NCI-H82 (cell line): ENCODE data around the gene CRIP1.

Experiments used
- DNase-seq: peaks from one replicate; lab custom pipeline; 2025; lab: John Stamatoyannopoulos, UW

Gene CRIP1

DNA sequence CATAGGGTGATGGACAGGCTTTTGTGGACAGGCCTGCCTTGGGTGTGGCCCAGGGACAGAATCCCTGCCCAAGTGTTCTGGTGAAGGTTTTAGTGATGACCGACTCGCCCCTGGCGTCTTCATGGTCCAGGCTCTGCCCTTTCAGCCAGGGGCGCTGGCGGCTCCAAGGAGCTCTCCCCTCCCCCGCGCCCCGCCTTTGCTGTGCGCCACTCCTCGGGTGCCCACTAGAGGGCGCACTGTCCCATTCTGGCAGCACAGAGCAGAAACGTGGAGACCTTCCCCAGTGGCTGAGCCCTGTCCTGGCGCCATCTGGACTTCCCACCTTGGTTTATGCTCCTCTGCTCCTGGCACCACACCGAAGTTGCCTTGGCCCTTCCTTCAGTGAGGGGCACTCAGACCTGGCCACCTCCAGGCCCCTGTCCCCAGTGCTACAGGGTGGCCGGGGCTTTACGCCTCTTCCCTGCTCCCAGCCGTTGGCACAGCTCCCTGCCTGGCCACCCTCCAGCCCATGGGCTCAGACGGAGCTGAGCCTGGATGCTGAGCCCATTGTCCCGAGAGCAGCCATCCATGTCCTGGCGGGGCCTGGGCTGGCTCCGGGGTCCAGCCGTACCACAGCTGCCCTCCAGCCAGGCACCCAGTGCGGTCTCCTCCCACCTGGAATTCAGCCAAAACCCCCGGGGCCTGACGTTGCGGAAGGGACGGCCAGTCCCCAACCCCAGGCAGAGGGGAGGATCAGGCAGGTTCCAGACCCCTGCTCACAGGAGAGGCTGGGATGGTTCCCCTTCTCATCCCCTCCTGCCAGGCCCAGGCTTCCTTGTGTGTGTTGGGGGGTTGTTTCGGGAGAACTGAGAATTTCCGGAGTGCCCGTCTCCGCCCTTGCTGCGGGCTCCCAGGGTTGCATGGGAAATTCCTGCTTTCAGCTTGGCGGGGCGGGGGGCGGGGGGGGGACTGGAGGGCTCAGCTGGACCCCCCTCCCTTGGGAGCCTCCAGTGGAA is 5.6 kb upstream of the CRIP1 start:
- DNase-seq = peak; percentile 86

DNA sequence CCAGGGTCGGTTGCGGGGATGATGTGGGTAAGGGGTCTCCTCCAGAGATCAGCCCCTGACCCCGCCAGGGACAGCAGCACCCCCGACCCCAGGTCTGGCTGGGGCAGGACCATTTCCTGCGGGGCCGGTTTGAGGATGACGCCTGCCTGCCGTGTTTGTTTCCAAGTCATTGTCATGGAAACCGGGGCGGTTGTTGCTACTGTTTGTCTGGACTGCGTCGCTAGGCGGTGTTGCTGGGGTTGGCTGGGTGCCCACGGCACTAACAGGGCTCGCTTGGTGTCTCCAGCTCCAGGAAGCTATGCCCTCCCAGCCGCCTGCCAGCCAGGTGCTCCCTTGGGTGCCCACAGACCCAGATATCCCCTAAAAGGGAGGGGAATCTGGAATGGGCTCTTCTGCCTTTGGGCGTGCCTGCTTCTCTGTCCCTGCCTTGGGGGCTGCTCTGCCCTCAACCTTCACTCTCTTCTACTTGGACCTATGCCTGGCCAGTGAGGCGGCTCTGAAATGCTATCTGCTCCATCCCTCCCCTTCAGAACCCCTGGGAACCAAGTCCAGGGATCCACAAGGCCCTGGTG is 4.7 kb upstream of the CRIP1 start:
- DNase-seq = peak; percentile 51

DNA sequence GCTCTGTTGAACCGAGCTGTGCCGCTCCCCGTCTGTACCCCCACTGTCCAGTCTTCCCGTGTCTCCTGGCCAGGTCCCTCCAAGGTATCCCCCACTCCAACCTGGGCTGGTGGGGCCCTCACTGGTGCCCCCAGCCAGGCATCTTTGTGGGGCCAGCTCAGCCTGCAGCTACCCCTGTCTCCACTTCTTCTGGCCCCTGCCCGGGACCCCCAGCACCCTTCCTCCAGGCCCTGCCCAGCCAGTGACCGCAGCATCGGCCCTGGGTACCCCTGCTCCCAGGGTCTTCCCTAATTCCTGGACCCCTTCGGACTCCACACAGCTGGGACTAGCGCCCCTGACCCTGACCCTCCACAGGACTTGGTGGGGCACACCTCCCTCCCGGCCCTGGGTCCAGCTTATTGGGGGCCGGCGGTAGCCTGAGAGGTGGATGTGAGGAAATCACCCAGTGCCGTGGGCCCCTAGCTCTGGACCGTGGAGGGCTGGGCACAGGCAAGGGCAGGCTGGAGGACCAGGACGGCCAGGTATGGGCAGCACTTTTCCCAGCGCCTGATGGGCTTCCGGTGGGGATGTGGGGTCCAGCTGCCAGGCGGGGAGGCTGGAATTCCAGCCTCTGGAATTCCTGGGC is 4.1 kb upstream of the CRIP1 start:
- no peak for DNase-seq

DNA sequence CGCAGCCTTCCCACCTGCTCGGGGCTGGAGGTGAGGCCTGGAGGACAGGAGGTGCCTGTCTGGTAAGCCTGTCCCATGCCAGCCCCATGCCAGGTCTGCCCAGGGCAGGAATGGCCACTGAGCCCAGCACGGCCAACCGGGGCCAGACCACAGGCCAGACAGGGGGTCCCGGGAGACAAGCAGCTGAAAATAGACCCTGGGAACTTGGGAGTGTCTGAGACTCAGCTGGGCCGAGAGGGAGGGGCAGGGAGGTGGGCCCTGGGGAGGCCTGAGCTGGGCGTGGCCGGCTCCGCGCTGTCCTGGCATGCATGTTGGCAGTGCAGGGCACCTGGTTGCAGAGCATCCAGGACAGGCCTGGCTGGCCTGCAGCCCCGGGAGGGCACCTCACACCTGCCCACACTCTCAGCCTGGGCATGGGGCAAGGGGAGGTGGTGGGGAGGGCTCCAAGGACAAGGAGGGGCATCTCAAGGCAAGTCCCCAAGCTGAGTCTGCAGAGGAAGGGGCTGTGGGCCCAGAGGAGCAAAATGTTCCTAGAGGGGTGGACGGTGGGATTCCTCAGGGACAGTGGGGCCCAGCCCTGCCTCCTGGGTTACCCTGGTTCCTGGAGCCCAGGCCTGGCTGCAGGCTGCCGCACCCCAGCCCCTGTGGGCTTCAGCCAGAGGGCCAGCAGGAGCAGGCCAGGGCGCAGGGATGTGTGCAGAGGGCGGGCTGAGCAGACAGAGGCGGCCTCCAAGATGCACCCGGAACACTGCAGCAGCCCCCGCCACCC is 3.2 kb upstream of the CRIP1 start:
- no peak for DNase-seq

DNA sequence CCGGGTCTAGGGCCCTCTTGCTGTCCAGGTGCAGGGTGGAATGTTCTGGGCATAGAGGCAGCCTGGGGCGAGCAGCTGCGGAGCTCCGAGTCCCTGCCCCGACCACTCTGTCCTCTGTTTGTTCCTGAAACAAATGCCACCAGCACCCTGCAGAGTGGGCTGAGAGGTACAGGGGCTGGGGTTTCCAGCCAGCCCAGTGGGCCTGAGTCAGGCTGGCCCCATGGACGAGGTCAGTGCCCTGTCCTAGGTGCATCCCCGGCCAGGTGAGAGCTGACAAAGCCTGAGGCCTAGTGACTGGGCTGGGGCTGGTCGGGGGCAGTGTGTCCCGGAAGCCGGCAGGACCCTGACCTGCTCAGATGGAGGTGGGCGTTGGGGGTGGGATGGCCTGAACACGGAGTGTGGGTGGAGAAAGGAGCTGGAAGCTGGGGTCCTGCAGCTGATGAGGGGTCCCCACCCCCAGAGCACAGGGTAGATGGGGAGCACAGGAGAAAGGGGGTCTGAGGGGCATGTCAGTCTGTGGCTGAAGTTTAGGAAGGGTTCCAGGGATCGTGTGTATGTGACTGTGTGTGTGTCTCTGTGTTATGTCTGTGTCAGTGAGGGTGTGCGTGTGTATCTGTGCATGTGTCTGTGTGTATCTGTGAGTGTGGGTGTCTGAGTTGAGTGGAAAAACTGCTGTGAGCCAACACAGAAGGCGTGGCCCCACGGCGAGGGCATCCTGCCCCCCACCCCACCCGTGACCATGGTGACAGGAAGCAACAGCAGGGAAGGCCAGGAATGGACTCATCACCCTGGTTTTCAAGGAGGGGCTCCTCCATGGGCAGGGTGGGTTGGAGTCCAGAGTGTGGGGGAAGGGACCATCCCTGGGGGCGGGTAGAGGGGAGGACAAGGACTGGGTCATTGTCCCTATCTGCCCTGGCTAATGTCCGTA is 2.4 kb upstream of the CRIP1 start:
- no peak for DNase-seq

DNA sequence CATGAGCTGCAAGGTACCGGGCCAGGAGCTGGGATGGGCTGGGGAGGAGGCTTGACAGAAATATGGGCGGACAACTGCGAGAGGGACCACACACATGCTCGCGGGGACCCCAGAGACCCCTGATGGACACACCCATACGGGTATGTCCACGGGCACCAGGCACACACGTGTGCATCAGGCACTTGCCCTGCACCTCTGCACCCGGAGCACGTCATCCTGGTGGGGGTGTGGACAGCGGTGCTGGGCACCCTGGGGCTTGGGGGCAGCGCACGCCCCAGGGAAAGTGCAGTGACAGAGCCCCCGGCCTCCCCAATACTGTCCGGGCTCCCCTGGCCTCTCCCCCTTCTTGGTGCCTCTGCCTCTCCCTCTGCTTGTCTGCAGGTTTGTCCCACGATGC is 1.7 kb upstream of the CRIP1 start:
- DNase-seq = no peak

DNA sequence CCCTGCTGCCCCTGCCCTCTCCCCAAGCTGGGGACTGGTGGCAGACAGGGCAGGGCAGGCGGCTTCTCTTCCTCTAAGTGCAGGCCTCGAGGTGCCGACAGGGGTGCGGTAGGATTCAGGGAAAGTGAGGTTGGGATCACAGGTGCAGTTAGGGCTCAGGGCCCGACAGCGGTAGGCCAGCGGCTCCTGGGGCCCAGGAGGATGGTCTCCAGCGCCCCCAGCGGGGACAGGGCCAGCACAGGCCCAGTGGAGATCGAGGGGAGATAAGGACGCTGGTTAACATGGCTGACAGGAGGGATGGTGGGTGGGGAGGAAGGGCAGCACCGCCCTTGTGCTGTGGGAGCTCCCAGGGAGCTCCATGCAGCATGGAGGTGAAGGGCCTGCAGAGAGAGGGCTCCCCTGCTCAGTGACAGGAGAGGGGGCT is 935 bp upstream of the CRIP1 start:
- DNase-seq = peak; percentile 76

DNA sequence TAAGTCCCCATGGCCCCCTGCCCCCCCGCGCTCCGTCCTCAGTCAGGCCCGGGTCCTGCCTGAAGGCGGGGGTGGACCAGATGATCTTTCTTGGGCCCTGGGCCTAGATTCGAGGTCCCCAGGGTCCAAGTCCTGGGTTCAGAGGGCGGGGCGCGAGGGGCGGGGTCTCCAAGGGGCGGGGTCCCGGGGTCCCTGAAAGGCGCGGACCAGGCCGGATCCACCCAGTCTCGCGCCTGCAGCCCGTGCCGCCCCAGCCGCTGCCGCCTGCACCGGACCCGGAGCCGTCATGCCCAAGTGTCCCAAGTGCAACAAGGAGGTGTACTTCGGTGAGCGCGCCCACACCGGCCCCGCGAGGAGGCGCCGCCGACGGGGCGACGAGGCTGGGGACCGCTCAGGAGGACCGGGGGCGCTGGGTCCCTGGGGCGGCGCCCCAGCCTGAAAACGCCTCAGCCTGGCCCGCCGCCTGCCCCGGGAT is 325 bp downstream of the CRIP1 start:
- DNase-seq = no peak

DNA sequence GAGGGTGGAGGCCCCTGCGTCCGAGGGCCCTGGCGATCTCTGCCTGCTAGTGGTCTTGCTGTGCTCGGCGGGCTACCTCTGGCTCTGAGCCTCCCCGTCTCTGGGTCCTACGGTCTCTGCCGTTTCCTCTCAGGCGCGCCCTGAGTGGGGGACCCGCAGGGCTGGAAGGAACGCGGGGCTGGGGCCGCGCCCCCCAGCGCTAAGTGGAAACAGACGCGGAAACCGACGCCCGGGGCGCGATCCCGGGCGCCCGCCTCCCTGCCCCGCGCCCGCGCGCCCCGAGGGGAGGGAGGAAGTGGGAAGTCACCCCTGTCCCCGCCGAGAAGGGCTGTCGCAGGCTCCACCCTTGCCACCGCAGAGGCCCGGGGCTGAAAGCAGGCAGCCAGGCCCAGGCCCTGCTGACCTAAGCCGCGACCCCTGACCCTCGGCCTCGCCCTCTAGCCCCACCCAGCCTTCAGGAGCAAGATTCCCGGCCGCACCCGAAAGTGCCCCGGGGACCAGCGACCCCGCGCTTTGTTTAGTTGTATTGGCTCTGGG is 831 bp downstream of the CRIP1 start:
- DNase-seq = no peak

DNA sequence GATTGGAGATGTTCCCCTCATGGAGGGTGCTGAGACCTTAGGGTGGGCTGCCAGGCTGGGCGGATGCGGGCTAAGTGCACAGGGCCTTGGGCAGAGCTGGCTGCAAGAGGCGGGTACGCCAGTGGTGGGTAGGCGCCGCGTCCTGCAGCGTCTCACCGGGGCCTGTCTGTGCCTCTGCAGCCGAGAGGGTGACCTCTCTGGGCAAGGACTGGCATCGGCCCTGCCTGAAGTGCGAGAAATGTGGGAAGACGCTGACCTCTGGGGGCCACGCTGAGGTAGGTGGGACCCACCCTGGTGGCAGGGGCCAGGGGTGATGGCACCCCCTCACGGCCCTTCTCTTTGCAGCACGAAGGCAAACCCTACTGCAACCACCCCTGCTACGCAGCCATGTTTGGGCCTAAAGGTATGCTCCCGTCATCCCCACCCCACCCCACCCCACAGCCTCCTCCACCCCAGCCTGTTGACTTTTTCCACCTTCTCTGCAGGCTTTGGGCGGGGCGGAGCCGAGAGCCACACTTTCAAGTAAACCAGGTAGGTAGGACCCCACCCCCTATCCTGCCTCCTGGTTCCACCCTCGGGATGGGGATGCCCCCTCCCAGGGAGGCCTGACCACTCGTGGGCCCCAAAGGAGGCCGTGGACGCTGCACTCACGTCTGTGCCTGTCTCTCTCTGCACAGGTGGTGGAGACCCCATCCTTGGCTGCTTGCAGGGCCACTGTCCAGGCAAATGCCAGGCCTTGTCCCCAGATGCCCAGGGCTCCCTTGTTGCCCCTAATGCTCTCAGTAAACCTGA is 1.5 kb downstream of the CRIP1 start:
- no peak for DNase-seq

DNA sequence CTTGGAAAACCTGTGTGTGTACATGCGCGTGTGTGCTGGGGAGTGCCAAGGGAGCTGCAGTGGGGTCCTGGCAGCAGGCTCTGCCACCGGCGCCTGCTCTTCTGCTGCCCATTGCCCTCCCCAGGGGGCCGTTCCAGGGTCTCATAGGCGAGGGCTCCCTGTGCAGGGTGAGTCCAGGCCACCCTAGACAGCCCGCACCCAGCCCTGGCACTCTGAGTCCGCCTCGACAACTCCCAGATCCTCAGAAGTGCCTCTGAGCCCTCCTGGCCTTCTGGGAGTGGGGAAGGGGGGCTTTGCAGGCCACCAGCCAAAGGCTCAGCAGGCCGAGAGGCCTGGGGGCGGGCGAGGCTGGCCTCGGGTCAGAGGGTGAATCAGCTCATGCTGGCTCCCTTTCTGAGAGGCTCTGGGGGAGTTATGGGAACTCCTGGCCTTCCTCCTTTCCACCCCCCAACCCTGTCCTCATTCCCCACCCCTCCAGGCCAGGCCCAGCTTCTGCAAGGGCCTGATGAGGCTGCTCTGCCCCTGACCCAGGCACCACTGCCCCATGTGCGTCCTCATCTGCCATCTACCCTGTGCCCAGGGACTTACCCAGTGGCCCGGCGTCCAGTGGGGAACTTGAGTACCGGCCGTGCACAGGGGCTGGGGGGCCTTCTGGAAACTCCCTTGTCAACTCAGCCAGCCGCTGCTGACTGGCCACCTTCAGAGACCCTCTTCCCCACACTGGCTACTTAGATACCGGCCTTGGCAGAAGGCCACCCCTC is 2.3 kb downstream of the CRIP1 start:
- no peak for DNase-seq

DNA sequence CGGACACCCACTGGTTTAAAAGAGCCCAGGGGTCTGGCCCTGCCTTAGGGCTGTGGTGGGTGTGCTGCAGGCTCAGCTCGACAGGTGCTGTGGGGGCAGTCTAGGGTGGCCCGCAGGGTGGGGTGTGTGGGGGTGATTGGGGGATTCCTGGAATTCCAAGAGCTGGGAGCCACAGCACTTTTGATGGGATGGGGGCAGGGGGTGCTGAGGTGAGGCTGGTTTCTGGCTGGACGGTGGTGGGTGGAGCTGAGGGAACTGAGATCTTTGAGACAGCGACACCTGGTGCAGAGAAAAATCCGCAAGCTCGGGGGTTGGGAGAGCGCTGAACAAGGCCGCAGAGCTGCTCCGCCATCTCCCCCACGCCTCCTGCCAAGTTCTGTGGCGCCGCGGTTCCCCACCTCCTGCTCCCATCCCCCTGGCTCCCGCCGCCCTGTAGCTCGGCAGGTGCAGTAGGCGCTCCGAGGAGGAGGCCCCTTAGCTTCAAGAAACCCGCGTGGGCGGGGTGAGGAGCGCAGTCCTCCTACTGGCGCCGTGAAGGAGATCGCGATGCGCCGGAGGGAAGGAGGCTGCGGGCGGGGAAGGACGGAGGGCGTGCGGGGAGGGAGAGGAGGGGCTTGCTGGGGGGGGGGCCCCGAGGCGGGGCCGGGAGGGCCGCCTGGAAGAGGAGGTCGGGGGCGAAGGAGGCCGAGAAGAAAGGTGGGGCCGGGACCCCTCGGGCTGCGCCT is 3.0 kb downstream of the CRIP1 start:
- peak; percentile 88 for DNase-seq

DNA sequence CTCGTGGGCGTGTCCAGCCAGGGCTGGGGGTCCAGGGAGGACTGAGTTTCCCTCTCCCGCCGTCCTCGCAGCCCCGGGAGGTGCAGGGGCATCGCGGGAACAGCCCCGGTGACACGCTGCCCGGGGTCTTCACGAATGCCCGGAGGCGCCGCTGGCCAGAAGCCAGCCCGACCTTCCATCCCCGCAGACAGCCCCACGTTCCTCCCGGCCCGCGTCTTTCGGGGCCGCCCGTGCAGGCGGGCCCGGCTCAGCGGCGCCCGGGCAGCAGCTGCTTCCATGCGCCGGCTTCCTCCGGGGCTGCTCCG is 3.5 kb downstream of the CRIP1 start:
- DNase-seq = no peak

DNA sequence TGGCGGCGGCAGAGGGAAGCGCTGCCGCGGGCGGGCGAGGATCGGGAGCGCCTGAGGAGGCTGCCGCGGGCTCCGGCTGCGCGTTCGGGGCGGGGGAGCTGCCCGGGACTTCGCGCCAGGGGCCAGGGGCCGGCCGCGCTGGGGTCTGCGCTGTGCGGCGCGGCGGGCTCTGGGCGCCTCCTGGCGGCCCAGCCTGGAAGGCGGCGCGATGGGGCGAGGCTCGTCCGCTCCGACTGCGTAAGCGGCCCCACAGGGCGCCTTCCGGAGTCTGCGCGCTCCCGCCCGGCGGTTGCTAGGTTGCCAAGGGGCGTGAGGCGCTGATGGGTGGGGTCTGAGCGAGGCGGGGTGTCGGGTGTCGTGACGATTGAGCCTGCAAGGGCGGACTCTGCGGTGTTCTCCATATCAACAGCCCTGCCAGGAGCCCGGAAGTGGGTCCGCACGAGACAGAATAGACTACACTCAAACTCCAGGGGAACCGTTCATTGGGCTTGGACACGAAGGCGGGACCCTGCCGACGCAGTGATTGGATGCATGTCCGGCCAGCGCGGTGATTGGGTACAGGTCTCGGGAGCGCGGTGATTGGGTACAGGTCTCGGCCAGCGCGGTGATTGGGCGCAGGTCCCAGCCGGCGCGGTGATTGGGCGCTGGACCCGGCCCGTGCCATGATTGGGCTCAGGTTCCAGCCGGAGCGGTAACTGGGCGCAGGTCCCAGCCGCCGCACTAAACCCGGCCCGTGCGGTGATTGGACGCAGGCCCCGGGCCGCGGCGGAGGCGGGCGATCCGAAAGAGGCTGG is 4.1 kb downstream of the CRIP1 start, which contains the start of gene TEDC1:
TEDC1 (plus strand) TSS at position 675 of the 794 bp plus-strand sequence. CDS start 130 bp downstream, outside the sequence.
- peak; percentile 99 for DNase-seq

DNA sequence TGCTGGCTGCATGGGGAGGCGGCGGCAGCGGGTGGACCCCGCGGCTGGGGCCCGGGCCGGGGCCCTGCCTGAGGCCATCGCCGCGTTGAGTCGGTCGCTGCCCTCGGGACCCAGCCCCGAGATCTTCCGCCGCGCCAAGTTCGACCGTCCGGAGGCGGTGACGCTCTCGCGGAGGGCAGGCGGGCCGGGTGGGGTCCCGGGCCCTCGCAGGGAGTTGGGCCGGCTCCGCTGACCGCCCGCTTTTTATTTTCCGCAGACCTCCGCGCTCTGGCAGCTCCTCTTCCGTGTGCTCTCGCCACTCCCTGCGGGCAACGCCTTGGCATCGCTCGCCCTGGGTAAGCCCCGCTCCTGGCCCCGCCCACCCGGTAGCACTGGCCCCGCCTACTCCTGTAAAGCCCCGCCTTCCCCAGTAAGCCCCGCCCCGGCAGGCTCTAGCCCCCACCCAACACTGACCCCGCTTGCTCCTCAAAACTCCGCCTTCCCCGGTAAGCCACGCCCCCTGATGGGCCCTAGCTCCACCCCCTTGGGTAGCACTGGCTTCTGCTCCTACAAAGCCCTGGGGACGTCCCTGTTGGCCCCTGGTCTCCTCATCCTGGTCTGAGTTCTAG is 4.8 kb downstream of the CRIP1 start:
- DNase-seq = peak; percentile 80

DNA sequence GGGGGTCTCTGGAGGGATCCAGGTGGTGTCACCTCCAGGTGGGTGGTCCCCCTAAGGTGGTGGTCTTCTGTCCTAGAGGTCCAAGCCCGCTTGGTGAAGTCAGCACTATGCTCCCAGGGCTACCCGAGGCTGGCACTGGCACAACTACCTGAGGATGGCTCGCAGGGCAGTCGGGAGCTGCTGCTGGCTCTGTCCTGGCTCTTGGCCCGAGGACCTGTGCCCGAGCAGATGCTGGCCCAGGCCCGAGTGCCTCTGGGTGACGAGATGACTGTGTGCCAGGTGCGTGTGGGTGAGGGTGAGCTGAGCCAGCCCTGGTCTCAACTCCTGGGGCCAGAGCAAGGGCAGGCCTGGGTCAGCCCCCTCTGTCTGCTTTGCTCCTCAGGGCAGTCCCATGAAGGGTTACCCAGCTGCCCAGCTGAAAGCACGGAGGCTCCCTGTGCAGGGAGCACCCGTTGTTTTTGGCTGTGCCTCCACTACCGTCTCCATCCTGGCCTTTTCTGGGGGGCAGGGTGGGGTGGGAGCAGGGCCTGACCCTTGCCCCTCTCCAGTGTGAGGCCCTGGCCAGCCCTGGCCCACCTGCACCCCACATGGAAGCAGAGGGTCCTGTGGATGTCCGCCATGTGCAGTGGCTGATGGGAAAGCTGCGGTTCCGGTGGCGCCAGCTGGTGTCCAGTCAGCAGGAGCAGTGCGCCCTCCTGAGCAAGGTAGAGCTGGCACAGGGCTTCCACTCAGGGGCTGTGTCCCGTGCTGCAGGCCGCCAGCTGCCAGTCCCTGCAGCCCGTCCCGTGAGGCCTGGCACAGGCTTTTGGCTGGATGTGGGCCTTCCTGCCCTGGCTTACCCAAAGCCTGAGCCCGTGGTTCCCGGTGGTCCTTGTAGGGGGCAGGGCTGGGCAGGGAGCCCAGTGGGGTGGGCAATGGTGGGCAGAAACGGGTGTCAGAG is 5.6 kb downstream of the CRIP1 start:
- DNase-seq = no peak
